ENCODE data around the gene ZC3H7B. TPM values are rescaled to one million over a fixed set of nuclear protein-coding genes. Genes with fewer than 3 reads are reported as not detected.

The ZC3H7B gene
- polyA plus RNA-seq, 2 of the 4 experiments (the other 2 are of a cell fraction), result 12.4 to 22.8 TPM

GRCh38 chr22:41311487-41311886 lies 10.2 kb downstream of the ZC3H7B start:
- WGBS (ENCODE audit: missing lambda C conversion rate), result 82% methylated on average over 5 of the region's 5 CpGs
- Histone ChIP-seq H3K4me1 (peaks cover 6% of the 10 kb centered on the region; the same call in 1 of the 3 replicates), H3K4me3 (no peak overlapping the region), H3K9me3 (no peaks in the 10 kb centered on the region), H3K4me2 (no peak overlapping the region), H3K27ac (no peak overlapping the region)
- DNase-seq (ENCODE audit: low read depth in 1 of 2, low spot score in 1 of 2) (no peak), ATAC-seq (no peak), FAIRE-seq (no peak)
- CTCF ChIA-PET, result interaction anchor here (2.1 kb wide), 1 partner anchor 10 kb away, joined by 4 read pairs; the partner anchor contains the start of gene ZC3H7B
- POLR2A ChIA-PET, result interaction anchor here (0.5 to 0.6 kb wide), 2 partner anchors 113 to 327 kb away, joined by 5 to 6 read pairs; no protein-coding TSS in a partner anchor
- no peak for TF ChIP-seq HOXA7 (CRISPR knock-in tag; IDR thresholded peaks at IDR 0.05)
- no peak for TF ChIP-seq PHF8 (IDR thresholded peaks at IDR 0.05; ENCODE audit: borderline replicate concordance, low read depth)
- TF ChIP-seq FOSB (CRISPR knock-in tag; IDR thresholded peaks at IDR 0.05), result no peak
- TF ChIP-seq HES2 (IDR thresholded peaks at IDR 0.05), result no peak
- TF ChIP-seq ESRRA (IDR thresholded peaks at IDR 0.05; ENCODE audit: borderline replicate concordance, low read length), result no peak
- TF ChIP-seq GATA3 (IDR thresholded peaks at IDR 0.05; ENCODE audit: borderline replicate concordance), result no peak
- TF ChIP-seq KDM5A (IDR thresholded peaks at IDR 0.05), result no peak
- TF ChIP-seq RARB (CRISPR knock-in tag; IDR thresholded peaks at IDR 0.05), result no peak
- TF ChIP-seq FOXS1 (CRISPR knock-in tag; IDR thresholded peaks at IDR 0.05), result no peak
- TF ChIP-seq JUN (IDR thresholded peaks at IDR 0.05), result no peak
- no peak for TF ChIP-seq E2F6 (IDR thresholded peaks at IDR 0.05; ENCODE audit: borderline replicate concordance, low read depth)
- TF ChIP-seq RCOR1 (IDR thresholded peaks at IDR 0.05; ENCODE audit: low read depth, low read length), result no peak
- no peak for TF ChIP-seq CEBPB (IDR thresholded peaks at IDR 0.05)
- TF ChIP-seq CBX8 (IDR thresholded peaks at IDR 0.05), result no peak
- no peak for TF ChIP-seq BCL3 (IDR thresholded peaks at IDR 0.05)
- no peak for TF ChIP-seq RAD21 (conservative IDR thresholded peaks at IDR 0.05 in 1 of 2, IDR thresholded peaks at IDR 0.05 in 1 of 2)
- no peak for TF ChIP-seq SMC3 (IDR thresholded peaks at IDR 0.05)

GRCh38 chr22:41314821-41315220 lies 13.5 kb downstream of the ZC3H7B start:
- WGBS (ENCODE audit: missing lambda C conversion rate), result 94% methylated on average over 7 of the region's 8 CpGs
- DNase-seq (ENCODE audit: low read depth in 1 of 2, low spot score in 1 of 2) (no peak), FAIRE-seq (no peak), ATAC-seq (no peak)
- Histone ChIP-seq H3K9me3 (no peaks in the 10 kb centered on the region), H3K4me1 (peaks cover 6% of the 10 kb centered on the region; the same call in 1 of the 3 replicates), H3K27ac (no peak overlapping the region), H3K4me2 (no peak overlapping the region), H3K4me3 (no peak overlapping the region)
- no peak for TF ChIP-seq MAX (IDR thresholded peaks at IDR 0.05)
- no peak for TF ChIP-seq POLR2AphosphoS2 (conservative IDR thresholded peaks at IDR 0.05; ENCODE audit: low read length)
- TF ChIP-seq EHF (CRISPR knock-in tag; IDR thresholded peaks at IDR 0.05), result no peak
- TF ChIP-seq FOSL2 (IDR thresholded peaks at IDR 0.05), result no peak
- TF ChIP-seq FOSL2 (CRISPR knock-in tag; IDR thresholded peaks at IDR 0.05), result no peak
- no peak for TF ChIP-seq CHD4 (IDR thresholded peaks at IDR 0.05; ENCODE audit: borderline replicate concordance)
- no peak for TF ChIP-seq HDAC2 (IDR thresholded peaks at IDR 0.05)
- no peak for TF ChIP-seq NFE2L2 (conservative IDR thresholded peaks at IDR 0.05; ENCODE audit: low read length)
- TF ChIP-seq SREBF2 (IDR thresholded peaks at IDR 0.05), result no peak
- TF ChIP-seq MAFK (IDR thresholded peaks at IDR 0.05; ENCODE audit: partially characterized antibody), result no peak
- no peak for TF ChIP-seq BCL3 (IDR thresholded peaks at IDR 0.05)
- no peak for TF ChIP-seq HOXB5 (CRISPR knock-in tag; IDR thresholded peaks at IDR 0.05)
- TF ChIP-seq PBX3 (IDR thresholded peaks at IDR 0.05), result no peak
- TF ChIP-seq EP300 (IDR thresholded peaks at IDR 0.05), result no peak
- POLR2A ChIA-PET, result no interaction called here
- CTCF ChIA-PET, result no interaction called here

Data from A549 (cell line).